Thyroid gland (tissue), 4 donors: ENCODE data around the gene RGS1.

Source experiments
- POLR2A ChIP-seq, 2 donors: fragments of 450-650 bp; IDR thresholded peaks; one replicate each; pipeline ENCODE4 v1.6.1; 2017; ENCODE audit warnings: antibody characterized with exemption in 2 of 2, mild to moderate bottlenecking in 2 of 2, moderate library complexity in 1 of 2
- TF ChIP-seq, protein P1 (sequence below), 6 experiments: fragments of 200-600 bp in 3 of 6; fragments of 450-650 bp in 3 of 6; sonication (generic) in 3 of 6; IDR thresholded peaks; one replicate each; pipeline ENCODE4 v1.5.1; 2016 to 2019; ENCODE audit warnings: antibody characterized with exemption in 6 of 6, mild to moderate bottlenecking in 2 of 6, inconsistent platforms in 1 of 6, moderate library complexity in 1 of 6

DNA sequence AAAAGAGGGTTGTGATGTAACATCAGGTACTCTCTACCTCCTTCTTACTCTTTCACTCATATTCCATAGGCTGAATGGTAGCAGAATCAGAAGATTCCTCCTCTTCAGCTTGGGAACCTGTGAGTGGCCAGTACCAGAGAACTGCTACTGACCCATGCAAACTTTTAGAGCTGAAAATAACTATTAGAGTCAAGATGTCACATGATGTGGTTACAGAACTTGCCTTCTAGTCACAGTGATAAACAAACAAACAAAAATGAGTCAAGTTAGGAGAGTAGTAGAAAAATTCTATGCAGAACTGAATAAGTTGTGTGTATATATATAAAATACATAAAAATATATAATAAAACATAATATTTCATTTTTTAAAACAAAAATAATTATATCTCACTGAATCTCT, 47.6 kb upstream of the RGS1 start:
- TF ChIP-seq, protein P1, sequence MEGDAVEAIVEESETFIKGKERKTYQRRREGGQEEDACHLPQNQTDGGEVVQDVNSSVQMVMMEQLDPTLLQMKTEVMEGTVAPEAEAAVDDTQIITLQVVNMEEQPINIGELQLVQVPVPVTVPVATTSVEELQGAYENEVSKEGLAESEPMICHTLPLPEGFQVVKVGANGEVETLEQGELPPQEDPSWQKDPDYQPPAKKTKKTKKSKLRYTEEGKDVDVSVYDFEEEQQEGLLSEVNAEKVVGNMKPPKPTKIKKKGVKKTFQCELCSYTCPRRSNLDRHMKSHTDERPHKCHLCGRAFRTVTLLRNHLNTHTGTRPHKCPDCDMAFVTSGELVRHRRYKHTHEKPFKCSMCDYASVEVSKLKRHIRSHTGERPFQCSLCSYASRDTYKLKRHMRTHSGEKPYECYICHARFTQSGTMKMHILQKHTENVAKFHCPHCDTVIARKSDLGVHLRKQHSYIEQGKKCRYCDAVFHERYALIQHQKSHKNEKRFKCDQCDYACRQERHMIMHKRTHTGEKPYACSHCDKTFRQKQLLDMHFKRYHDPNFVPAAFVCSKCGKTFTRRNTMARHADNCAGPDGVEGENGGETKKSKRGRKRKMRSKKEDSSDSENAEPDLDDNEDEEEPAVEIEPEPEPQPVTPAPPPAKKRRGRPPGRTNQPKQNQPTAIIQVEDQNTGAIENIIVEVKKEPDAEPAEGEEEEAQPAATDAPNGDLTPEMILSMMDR (IDR thresholded peaks at IDR 0.05) = no peak
- no peak for TF ChIP-seq POLR2A (IDR thresholded peaks at IDR 0.05)
